Subcutaneous abdominal adipose tissue (tissue), 5 donors: ENCODE data around the gene BET1L.

ENCODE experiments used
- H3K27ac ChIP-seq: one replicate; pipeline ENCODE4 v1.7.0; 2013; ENCODE audit warnings: low read depth, mild to moderate bottlenecking, inconsistent platforms, low read length, moderate library complexity
- H3K27me3 ChIP-seq, 5 donors: one replicate each; pipeline ENCODE4 v1.7.0; 2013; ENCODE audit warnings: low read length in 5 of 5, inconsistent platforms in 1 of 5; ENCODE audit not compliant: control insufficient read depth in 5 of 5, insufficient read depth in 4 of 5
- H3K36me3 ChIP-seq, 5 donors: one replicate each; pipeline ENCODE4 v1.7.0; 2013; ENCODE audit warnings: low read length in 5 of 5; ENCODE audit not compliant: control insufficient read depth in 5 of 5, insufficient read depth in 5 of 5
- H3K4me1 ChIP-seq, 5 donors: one replicate each; pipeline ENCODE4 v1.7.0; 2013; ENCODE audit warnings: low read length in 5 of 5, mild to moderate bottlenecking in 3 of 5, moderate library complexity in 1 of 5; ENCODE audit not compliant: control insufficient read depth in 5 of 5, insufficient read depth in 5 of 5
- H3K4me3 ChIP-seq, 5 donors: one replicate each; pipeline ENCODE4 v1.7.0; 2013; ENCODE audit warnings: low read length in 5 of 5, low read depth in 1 of 5
- H3K9ac ChIP-seq, 5 donors: one replicate each; pipeline ENCODE4 v1.7.0; 2013; ENCODE audit warnings: low read length in 5 of 5, mild to moderate bottlenecking in 4 of 5, moderate library complexity in 3 of 5
- H3K9me3 ChIP-seq, 5 donors: one replicate each; pipeline ENCODE4 v1.7.0; 2013; ENCODE audit warnings: low read length in 5 of 5; ENCODE audit not compliant: control insufficient read depth in 5 of 5
- donor health status: healthy.
- donor health status: healthy.
- donor health status: healthy.
- donor health status: healthy.
- donor health status: healthy.

Gene BET1L, protein sequence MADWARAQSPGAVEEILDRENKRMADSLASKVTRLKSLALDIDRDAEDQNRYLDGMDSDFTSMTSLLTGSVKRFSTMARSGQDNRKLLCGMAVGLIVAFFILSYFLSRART

DNA sequence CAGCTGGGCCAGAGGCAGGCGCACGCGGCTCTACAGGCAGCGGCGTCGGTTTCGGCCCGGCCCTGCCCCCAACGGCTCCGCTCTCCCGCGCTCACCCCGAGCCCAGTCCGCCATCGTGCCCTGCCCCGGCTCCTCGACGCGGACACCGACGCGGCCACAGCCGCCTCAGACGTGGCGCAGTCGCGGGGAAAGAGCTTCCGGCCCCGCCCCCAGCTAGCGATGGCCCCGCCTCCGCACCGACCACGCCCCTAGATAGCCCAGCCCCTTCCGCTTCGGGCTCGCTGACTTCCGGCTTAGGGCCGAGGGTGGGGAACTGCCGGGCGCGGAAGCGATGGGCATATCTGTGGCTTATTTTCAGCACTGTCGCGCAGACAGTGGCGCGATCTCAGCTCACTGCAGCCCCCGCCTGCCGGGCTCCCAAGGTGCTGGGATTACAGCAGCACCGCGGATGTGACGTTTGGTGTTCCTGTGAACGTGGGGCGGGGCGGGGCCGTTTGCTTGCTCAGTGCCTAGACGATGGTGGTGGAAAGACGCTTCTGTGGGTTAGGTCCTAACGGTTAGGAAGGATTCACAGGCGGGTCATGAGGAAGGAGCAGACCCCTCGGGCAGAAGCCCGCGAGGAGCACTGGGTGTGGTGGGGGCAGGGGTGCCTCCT is at the start of gene BET1L, which contains the start of gene RIC8A:
TSS of gene BET1L (minus strand) at position 192 of the 655 bp plus-strand sequence. CDS start at position 114, 78 bp downstream.
TSS of gene RIC8A (plus strand) at position 501 of the 655 bp plus-strand sequence. CDS start 1,147 bp downstream, outside the sequence.
- no peaks in the 10 kb centered on the region for H3K9me3 ChIP-seq
- peak within 1 kb of the TSS; percentile 89 to 97 (median 96) for H3K9ac ChIP-seq
- H3K4me1 ChIP-seq: peaks cover 28 to 76% (median 60%) of the 10 kb centered on the region in 5 donors
- peak within 1 kb of the TSS; percentile 79 to 99 (median 91) for H3K4me3 ChIP-seq
- H3K27ac ChIP-seq: peak within 1 kb of the TSS; percentile 97
- H3K27me3 ChIP-seq: peaks cover 0 to 2% (median 0%) of the 10 kb centered on the region in 5 donors
- H3K36me3 ChIP-seq: peaks cover 0 to 60% (median 58%) of the 10 kb centered on the region in 5 donors

DNA sequence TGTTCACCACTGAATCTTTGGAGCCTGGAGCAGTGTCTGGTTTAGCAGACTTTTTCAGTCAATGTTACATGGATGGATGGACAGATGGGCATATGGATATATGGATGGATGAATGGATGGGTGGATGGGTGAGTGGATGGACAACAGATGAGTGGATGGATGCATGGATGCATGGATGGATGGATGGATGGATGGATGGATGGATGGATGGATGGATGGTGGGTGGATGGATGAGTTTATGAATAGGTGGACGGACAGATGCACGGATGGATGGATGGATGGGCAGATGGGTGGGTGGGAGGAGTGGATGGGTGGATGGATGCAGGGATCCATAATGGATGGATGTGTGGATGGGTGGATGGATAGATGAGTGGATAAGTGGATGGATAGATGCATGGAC is 48.6 kb upstream of the BET1L start:
- peaks cover 0 to 7% (median 0%) of the 10 kb centered on the region in 5 donors for H3K27me3 ChIP-seq
- H3K4me1 ChIP-seq: no peaks in the 10 kb centered on the region
- H3K4me3 ChIP-seq: no peak overlapping the region
- H3K36me3 ChIP-seq: peaks cover 0 to 31% (median 31%) of the 10 kb centered on the region in 5 donors
- no peak overlapping the region for H3K9ac ChIP-seq
- no peak overlapping the region for H3K27ac ChIP-seq
- H3K9me3 ChIP-seq: no peaks in the 10 kb centered on the region

DNA sequence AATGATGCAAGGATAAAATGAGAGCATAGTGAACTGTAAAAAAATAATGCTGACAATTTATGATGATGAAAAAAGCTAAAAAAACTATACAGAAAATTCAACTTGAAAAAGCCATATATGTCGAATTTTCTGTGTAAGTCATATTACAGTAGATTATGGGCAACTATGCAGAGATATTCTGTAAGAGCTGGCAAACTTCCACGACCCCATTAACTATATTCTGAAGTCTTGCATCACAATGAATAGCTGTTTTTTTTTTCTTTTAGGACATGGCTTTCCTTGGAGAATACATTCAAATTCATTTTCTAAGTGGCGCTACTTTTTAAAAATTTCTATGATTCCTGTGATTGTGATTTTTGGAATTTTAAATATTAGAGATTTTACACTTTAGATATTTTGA is 48.0 kb upstream of the BET1L start:
- Histone ChIP-seq H3K9me3 (no peaks in the 10 kb centered on the region), H3K4me1 (no peaks in the 10 kb centered on the region), H3K4me3 (no peak overlapping the region), H3K27ac (no peak overlapping the region), H3K36me3 (peaks cover 3 to 38% (median 37%) of the 10 kb centered on the region in 5 donors), H3K9ac (no peak overlapping the region), H3K27me3 (peaks cover 0 to 7% (median 0%) of the 10 kb centered on the region in 5 donors)

DNA sequence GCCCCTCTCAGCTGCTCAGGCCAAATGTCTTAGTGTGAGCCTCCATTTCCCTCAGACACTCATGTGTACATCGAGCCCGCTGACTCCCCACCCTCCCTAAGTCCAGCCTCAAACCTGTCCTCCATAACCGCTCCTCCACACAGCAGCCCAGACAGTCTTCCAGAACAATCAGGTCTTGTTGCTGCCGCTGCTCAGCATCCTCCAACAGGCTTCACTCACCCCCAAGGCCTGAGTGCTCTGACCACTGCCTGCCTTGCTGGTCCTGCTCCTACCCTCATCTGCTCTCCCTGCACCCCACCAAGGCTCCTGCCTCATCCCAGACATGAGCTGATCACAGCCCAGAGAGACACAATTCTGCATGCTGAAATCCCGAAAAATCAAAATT is 46.7 kb upstream of the BET1L start:
- H3K27ac ChIP-seq: no peak overlapping the region
- H3K27me3 ChIP-seq: peaks cover 0 to 3% (median 0%) of the 10 kb centered on the region in 5 donors
- no peaks in the 10 kb centered on the region for H3K9me3 ChIP-seq
- H3K36me3 ChIP-seq: peaks cover 6 to 50% (median 46%) of the 10 kb centered on the region in 5 donors
- no peaks in the 10 kb centered on the region for H3K4me1 ChIP-seq
- no peak overlapping the region for H3K4me3 ChIP-seq
- no peak overlapping the region for H3K9ac ChIP-seq

DNA sequence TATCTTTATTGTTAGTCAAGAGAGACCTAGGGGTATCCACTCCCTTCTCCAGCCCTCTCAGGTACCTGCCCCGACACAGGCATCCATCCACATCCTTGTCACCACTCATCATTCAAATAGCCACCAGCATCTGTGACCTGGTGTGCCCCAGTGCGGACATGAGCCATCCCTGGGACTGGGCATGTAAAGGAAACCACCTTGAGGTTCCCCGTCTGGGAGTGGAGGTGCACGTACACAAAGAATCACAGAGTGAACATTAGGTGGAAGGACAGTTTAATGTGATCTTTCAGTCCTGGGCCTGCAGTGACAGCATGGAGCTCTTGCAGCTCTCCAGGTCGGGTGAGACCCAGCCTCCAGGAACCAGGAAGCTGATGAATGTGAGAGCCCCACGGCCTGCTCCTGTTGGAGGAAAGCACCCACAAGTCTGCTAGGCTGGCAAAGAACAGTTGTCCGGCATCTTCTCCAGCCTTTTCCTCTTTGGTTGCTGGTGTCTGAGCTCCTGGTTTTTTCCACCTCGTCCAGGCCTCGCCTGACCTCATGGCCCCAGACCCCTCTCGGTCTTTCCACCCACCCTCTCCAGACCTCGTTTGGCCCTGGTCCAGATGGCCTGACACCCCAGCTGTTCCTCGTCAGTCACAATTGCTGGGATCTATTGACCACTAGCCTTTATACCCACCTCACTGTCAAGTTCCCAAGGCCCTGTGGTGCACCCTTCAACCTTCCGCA is 46.1 kb upstream of the BET1L start:
- H3K9ac ChIP-seq: no peak overlapping the region
- no peak overlapping the region for H3K4me3 ChIP-seq
- H3K27ac ChIP-seq: no peak overlapping the region

DNA sequence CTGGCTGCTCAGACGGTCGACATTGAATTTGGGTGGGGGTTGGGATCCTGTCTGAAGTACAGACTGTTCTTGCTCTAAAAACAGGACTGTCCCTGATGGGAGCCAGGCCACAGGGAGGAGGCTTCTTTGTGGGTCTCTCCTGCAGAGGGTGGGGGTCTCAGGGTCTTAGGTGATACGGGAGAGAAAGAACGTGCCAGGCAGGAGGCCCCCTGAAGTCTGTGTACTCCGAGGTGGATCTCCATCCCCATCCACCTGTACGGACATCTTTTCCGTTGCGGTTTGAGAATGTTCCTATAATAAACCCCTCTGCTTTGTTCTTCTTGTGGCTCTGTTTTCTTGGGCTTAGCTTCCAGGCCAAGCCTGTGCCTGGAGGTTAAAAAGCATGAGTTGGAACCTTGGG is 45.5 kb upstream of the BET1L start:
- H3K36me3 ChIP-seq: peaks cover 13 to 62% (median 58%) of the 10 kb centered on the region in 5 donors
- H3K4me1 ChIP-seq: no peaks in the 10 kb centered on the region
- no peak overlapping the region for H3K27ac ChIP-seq
- H3K9me3 ChIP-seq: no peaks in the 10 kb centered on the region
- H3K27me3 ChIP-seq: no peaks in the 10 kb centered on the region
- H3K4me3 ChIP-seq: no peak overlapping the region
- no peak overlapping the region for H3K9ac ChIP-seq

More for the DNA sequence above, 46.1 kb upstream of the BET1L start:
- Histone ChIP-seq H3K36me3 (peaks cover 9 to 55% (median 52%) of the 10 kb centered on the region in 5 donors), H3K27me3 (peaks cover 0 to 3% (median 0%) of the 10 kb centered on the region in 5 donors), H3K4me1 (no peaks in the 10 kb centered on the region), H3K9me3 (no peaks in the 10 kb centered on the region)

DNA sequence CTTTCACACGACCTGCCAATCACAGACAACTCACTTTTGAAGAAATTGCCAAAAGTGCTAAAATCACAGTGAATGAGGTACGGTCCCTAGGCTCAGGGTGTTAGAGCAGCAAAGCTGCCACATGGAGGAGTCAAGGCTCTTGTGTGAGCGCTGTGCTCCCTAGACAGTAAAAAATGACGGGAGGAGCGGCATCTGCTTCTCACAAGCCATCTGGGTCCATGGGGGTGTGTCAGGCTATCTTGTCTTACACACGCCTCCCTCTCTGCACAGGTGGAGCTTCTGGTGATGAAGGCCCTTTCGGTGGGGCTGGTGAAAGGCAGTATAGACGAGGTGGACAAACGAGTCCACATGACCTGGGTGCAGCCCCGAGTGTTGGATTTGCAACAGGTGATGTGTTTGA is 44.4 kb upstream of the BET1L start:
- H3K27ac ChIP-seq: no peak overlapping the region
- no peak overlapping the region for H3K4me3 ChIP-seq
- H3K27me3 ChIP-seq: no peaks in the 10 kb centered on the region
- H3K9ac ChIP-seq: no peak overlapping the region
- H3K9me3 ChIP-seq: no peaks in the 10 kb centered on the region
- H3K36me3 ChIP-seq: peaks cover 20 to 73% (median 68%) of the 10 kb centered on the region in 5 donors
- H3K4me1 ChIP-seq: no peaks in the 10 kb centered on the region

DNA sequence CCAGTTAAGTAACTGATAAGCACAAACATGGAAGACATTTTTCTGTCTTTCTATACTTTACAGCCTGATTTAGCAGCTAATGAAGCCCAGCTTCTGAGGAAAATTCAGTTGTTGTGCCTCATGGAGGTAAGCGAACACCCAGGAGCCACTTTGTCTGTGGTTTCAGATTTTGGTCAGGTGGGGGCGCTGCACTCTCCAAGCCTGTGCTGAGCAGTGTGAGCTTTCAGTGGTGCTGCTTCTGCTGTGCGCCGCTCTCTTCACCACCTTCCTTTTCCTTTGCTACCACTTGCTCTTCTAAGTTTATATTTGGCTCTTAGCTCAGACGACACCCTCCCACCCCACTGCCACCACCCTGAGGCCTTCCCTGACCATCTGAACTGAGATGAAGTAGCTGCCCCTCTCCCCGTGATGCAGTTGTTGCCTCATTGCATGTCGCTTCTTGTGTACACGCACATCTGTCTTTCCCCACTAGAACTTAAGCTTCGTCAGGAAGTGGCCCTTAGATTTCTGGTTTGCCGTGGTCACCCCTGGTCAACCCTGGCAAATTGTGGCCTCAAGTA is 43.6 kb upstream of the BET1L start:
- Histone ChIP-seq H3K27me3 (no peaks in the 10 kb centered on the region), H3K27ac (no peak overlapping the region), H3K36me3 (peaks cover 21 to 80% (median 74%) of the 10 kb centered on the region in 5 donors), H3K9me3 (no peaks in the 10 kb centered on the region), H3K4me1 (no peaks in the 10 kb centered on the region), H3K9ac (no peak overlapping the region), H3K4me3 (no peak overlapping the region)

DNA sequence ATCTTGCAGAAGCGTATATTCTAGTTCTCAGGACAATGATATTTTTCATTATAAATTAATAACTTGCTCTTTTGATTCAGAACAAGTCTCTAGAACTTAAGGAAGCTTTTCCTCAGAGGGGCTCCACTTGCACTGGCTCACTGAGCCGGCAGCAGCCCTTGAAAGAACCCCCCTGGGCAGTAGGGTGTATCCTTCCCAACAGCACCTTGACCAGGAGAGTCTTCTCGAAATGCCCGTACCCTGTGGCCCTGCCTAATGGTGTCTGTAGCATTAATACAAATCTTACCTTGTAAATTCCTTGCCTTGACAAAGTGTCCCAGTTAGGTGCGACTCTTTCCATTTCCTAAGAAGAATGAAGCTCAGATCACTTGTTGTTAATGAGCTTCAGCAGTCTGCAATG is 43.1 kb upstream of the BET1L start:
- H3K9me3 ChIP-seq: no peaks in the 10 kb centered on the region
- no peak overlapping the region for H3K27ac ChIP-seq
- H3K9ac ChIP-seq: no peak overlapping the region
- H3K4me1 ChIP-seq: no peaks in the 10 kb centered on the region
- H3K36me3 ChIP-seq: peaks cover 21 to 86% (median 80%) of the 10 kb centered on the region in 5 donors
- H3K27me3 ChIP-seq: no peaks in the 10 kb centered on the region
- H3K4me3 ChIP-seq: no peak overlapping the region
